HG02763 (cell line): Measurements from ENCODE around the gene PITX2.

ENCODE experiments used
- ATAC-seq: cut with Tn5 transposase; IDR thresholded peaks from one replicate; pipeline ENCODE4 v1.9.1; 2021; ENCODE audit warnings: mild to moderate bottlenecking, moderate library complexity; ENCODE audit not compliant: unreplicated experiment

The PITX2 gene

GRCh38 chr4:110624904-110625494 is 2.1 kb upstream of the PITX2 start:
- no peak for ATAC-seq

DNA sequence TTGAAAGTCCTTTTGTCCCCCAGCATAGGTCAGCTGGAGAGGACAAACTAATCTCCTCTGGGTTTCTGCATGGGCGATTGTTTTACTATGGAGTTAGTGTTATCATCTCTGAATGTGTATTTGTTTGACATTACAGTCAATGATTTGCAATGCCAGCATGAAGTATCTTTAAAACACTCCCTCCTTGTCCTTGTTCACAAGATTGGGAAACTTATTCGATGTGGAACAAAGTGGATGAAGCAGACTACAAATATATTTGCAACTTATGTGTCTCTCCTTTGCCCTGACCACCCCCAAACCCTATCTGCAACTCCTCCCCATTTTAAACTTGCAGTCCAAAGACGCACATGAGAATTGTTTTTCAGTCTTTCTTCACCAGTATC is 1.5 kb upstream of the PITX2 start:
- no peak for ATAC-seq

- no peak for ATAC-seq
Measured at GRCh38 chr4:110623718-110624397, 981 bp upstream of the PITX2 start.

DNA sequence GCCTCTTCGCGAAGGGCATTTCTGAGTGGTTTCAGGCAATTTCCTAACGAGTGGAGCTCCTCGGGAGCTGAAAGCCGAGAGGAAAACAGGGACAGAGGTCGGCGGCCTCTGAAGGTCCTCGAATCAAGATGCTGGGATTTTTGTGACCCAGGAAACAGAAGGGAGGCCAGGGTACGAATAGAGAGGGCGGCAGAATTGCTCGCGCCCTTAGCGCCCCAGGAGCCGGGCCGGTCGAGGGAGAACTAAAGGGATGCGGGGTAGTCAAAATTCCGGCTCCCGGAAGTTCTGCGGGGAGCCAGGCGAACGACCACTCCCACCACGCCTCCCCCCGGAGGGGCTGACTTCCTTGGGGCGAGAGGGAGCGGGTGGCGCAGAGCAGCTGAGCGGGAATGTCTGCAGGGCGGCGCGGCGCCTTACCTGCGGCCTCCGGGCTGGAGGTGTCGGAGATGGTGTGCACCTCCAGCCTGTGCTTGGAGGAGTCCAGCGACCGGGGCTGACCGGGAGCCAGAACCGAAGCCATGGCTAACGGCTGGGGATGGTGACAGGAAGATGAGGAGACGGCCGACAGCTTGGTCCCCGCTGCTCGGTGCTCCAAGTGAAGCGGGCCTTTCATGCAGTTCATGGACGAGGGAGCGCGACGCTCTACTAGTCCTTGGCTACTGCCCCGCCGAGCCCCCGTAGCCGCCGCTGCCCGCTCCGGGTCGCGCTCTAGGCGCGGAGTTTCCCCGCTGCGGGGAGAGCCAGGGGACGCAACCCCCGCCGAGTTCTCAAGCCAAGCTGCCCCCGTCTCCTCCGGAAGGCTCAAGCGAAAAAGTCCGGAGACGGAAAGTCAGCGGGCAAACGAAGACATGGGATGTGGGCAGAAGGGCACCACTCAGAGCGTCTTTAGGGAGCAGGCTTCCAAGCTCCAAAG is 782 bp downstream of the PITX2 start:
- no peak for ATAC-seq

DNA sequence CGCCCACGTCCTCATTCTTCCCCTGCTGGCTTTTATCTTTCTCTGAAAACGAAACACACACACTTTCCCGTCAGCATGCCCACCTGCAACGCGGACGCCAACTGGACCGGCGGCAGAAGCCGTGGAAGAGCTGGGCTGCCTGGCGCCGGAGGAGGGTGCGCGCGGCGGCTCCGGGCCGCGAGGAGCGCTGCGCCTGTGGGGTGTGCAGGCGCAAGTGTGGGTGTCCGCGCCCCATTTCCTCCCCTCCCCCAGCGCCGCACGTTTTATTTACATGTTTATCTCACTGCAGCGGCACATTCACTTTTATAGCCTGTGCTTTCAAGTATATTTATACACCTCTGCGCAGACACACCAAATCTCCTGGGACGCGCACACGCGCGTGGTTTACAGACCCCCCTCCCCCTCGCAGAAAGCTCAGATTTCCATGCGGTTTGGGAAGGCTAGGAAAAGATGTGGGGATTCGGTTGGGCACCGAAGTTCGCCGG is 1.5 kb downstream of the PITX2 start:
- ATAC-seq, result no peak

GRCh38 chr4:110620691-110621327 is 2.1 kb downstream of the PITX2 start:
- no peak for ATAC-seq

GRCh38 chr4:110620322-110620690 is 2.6 kb downstream of the PITX2 start:
- no peak for ATAC-seq

DNA sequence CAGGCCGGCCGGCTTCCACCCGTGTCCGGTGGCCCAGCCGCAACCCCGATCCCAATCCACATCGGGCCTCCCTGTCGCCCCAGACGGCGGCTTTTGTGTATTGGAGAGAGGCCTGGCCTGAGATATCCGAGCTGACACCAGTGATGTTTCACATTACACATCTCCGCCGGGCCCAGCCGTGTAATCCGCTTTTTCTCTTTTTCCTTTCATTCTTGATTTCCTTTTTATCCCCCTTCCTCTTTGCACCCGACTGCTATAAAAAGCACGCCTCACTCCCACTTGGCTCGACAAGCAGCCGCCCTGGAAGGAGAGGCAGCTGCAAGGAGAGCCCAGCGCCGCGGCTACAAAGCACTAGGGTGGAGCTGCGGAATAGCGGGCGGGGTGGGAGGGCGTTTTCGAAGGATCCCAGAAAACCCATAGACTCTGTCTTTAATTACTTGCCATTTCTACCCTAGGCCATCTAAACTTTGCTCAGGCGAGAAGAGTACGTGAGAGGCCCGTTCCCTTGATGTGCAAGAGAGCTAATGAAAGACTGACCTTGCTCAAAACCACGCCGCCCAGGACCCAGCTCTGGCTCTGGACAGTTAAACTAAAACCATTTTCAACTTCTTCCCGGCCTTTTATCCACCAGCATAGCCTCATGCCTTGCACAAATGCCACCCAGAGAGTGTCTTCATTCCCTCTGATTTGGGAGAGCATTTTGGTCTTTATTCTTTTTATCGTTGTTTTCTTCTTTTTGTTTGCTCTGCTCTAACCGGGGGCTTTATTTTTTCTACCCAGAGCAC is 3.2 kb downstream of the PITX2 start:
- ATAC-seq, result no peak

DNA sequence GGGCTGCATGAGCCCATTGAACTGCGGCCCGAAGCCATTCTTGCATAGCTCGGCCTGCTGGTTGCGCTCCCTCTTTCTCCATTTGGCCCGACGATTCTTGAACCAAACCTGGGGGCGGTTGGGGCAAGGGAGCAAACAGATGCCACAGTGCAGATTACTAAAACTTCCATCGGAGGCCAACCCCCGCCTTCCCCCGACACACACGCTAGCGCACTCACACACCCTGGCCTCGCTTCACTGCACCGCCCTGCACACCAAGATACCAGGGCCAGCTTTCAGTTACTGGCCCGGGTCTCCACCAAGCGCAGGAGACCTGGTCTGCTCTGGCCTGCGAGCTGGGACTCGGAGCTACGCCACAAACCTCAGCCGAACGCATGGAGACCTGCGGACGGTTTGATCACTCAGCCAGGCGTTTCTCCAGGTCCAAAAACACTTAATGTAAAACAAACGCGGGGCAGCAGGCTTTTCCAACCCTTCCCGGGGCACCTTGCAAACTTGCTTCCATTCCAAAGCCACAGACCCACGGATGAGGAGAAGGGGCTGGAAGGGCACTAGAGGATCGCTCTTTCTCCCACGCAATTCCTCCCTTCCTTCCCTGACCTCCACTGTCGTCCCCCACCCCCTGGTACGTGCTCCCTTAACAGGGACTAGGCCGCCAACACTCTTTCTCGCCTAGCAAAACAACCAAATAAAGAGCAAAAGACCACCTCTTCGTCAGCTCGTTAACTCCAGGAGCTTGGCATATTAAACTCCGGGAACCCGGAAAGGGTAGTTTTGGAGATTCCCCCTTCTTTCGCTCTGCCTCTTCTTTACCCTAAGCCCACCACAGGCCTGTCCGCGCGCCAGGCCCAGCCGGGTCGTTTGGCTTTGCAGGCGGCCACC is 4.1 kb downstream of the PITX2 start:
- ATAC-seq, result no peak

DNA sequence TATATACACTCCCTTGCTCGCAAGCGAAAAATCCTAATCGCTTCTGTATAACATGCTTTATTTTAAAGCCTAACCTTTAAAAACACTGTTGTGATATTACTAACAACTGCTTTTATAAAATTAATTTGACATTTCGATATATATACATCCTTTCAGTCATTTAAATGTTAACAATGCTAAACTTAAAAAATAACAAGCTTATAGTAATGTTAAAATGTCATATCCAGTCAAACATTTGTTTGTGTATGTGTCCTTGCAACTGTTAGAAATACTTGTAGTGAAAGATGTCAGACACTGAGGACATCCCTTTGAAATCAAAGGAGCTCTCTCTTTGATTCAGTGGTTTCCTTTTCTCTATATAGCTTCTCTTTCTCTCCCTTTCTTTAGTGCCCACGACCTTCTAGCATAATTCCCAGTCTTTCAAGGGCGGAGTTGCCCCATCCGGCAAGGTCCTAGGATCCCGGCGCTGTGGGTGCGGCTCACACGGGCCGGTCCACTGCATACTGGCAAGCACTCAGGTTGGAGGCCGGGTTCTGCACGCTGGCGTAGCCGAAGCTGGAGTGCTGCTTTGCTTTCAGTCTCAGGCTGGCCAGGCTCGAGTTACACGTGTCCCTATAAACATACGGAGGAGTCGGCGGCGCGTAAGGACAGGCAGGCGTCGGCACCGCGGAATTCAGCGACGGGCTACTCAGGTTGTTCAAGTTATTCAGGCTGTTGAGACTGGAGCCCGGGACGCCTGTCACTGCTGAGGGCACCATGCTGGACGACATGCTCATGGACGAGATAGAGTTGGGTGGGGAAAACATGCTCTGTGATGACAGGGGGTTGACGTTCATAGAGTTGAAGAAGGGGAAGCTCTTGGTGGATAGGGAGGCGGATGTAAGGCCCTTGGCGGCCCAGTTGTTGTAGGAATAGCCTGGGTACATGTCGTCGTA is 5.0 kb downstream of the PITX2 start:
- no peak for ATAC-seq

DNA sequence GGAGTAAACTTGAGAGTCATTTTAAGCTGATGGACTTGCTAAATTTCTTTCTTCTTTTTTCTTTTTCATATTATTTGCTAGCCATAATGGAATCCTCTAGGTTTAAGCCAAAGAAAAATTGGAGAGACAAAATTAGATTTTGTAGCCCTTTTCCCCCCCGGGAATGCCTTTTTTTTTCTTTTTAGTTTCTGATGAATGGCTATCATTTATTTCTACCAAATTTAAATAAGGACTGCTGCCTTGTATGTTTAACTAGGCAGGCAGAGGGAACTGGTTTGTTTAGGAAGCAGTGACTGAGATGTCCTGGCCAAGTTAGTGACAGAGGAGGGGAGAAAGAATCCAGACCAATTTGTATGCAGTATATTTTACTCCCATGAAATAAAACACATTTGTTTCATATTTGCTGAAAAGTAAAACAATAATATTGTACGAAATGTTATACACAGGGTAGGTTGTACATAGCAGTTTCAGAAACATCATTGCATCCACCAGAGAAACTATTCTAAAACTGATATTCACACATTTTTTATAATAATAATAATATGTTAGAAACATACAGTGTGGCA is 5.7 kb downstream of the PITX2 start:
- no peak for ATAC-seq

DNA sequence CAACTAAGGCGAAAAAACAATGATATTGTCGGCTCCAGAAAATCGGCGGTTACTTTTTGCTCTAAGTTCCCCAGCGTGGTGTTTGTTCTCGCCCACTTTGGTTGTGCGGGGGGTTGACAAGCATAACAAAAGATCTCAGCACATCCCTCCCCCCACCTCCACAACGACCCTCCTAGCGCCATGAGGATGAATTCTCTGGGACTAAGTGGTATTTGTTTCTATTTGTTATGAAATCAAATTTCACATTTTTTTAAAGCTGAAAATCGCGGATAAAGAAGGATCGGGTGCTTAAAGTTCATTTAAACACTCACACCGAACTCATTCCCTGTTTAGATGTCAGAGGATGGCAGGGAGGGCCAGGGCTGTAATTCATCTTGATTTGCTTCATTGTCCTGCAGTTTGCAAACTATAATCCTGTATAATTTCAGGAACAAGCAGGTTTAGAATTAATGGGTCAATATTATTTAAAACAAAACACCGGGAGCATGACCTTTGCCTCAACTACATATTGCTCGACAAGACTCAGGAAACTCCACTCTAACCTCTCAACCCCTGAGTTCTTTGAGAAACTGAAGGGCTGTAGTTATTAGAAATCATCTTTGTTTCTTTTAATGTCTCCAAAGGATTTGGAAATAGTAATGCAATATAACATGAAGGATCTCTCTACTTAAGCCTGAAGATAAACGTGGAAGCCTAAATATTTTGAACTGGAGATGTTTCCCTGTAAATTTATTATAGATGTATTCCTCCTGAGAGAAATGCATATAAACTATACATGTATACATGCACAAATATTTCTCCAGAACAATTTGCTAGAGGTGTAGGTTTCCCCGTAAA is 6.4 kb downstream of the PITX2 start:
- no peak for ATAC-seq

GRCh38 chr4:110615353-110616237 is 7.3 kb downstream of the PITX2 start:
- ATAC-seq, result no peak

DNA sequence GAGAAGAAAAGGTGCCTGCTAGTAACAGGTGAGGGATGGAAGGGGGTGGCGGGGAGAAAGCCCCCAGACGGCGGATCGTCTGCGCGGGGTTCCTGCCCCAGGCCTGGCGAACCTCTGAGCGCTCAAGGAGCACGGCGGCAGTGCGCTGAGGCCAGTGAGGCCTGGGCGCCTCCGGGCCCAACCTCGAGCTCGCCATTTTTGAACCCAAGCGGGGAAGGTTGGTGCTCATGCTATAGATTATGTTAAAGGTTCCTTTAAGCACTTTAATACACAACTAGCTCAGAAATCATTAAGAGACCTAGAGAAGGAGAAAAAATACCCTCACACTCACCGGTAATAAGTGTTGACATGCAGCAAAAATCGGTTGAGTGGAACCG is 7.9 kb downstream of the PITX2 start:
- ATAC-seq, result no peak

DNA sequence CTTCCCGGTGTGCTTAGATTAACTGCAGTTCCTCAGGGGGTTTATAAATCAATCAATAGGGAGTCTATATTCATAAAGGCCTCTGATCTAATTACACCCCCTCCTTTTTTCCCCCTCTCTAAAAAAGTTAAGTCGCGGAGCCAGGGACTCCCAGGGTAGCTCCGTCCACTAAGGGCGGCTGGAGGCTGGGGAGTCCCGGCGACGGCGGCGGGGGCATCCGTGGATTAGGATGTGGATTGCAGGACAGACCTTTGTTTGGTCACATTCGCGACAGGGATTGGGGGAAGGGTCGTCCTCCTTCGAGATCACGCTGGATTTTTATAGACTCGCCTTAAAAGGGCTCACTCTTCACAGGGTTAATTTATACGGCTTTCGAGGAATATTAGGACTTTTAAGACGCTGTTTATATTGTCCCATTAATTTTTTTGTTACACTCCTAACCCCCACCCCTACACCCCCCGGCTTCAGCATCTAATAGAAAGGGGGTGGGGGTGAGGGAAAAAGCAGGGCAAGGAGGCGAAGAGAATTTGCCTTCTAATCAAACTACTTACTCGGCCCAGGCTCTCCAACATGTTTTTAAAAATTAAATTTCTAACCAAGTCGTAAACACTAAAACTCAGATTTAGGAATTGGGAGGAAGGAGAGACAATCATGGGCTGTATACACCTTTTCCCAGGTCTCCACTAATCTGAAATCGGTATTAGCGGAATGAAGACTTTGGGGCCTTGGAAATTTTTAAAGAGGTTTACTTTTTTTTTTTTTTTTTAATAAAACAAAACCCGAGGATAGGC is 8.5 kb downstream of the PITX2 start:
- no peak for ATAC-seq

- ATAC-seq, result no peak
Measured at GRCh38 chr4:110613745-110614144, 9.1 kb downstream of the PITX2 start.
